ENCODE measurements around the gene CFAP299. TPM values are rescaled to one million over a fixed set of nuclear protein-coding genes. Genes with fewer than 3 reads are reported as not detected.

Gene CFAP299
- total RNA-seq, 1 experiment from 2014 or later, result not detected

DNA sequence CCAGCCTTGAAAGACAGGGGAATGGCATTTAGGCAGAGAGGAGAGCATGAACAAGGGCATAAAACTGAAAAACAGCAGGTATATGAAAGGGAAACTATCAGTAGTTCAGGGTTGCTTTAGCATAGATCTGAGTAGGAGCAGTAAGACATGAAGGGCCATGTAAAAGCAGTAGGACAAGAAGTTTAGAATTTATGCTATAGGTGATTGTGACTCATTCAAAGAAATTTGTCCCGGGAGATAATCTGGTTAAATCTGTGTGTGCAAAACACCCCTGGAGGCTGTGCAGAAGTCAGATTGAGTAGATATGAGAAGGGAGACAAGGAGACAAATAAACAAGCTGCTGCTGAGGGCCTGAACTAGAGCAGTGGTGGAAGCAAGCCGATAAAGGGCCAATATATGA lies 585.9 kb downstream of the CFAP299 start:
- intact Hi-C loops (cut with micrococcal nuclease), result no loop called here
- POLR2A ChIA-PET, result no interaction called here
- DNase-seq (ENCODE audit: low read depth, low spot score) (no peak), ATAC-seq (no peak)
- H3K9me2 ChIP-seq (ENCODE audit: insufficient read depth), result no peaks in the 10 kb centered on the region
- no peak overlapping the region for H2AFZ ChIP-seq (ENCODE audit: low read depth, low read length, poor library complexity, severe bottlenecking)
- no peak for TF ChIP-seq EGR1 (IDR thresholded peaks at IDR 0.05; ENCODE audit: low read depth)
- TF ChIP-seq JUND (IDR thresholded peaks at IDR 0.05), result no peak
- no peak for TF ChIP-seq ZNF274 (IDR thresholded peaks at IDR 0.05; ENCODE audit: low read depth, low read length)
- TF ChIP-seq ELF1 (IDR thresholded peaks at IDR 0.05; ENCODE audit: borderline replicate concordance, low read depth), result no peak
- peaks cover 25% of the 10 kb centered on the region for H3K27me3 ChIP-seq (ENCODE audit: insufficient read depth, low read length)
- no peaks in the 10 kb centered on the region for H3K79me2 ChIP-seq (ENCODE audit: insufficient read depth, low read length)
- RAD21 ChIA-PET (ENCODE audit: low non-redundant PET in 1 of 2, low total read pairs in 2 of 2, uncharacterized antibody in 2 of 2, unreplicated experiment in 2 of 2), result no interaction called here
- H3K4me2 ChIP-seq (ENCODE audit: low read length), result no peak overlapping the region
- H3K4me3 ChIP-seq (replicated peaks in 1 of 2; ENCODE audit: low read depth in 1 of 2, low read length in 2 of 2), result no peak overlapping the region
- BruUV-seq (replicated peaks), result no TSS peak
- no peaks in the 10 kb centered on the region for H3K36me3 ChIP-seq (ENCODE audit: control insufficient read depth in 1 of 2, insufficient read depth in 2 of 2, low read length in 2 of 2)
- H3K9ac ChIP-seq (ENCODE audit: low read length), result no peak overlapping the region
- no peaks in the 10 kb centered on the region for H4K20me1 ChIP-seq (ENCODE audit: insufficient read depth)
- CTCF ChIA-PET, result no interaction called here
- no peaks in the 10 kb centered on the region for H3K4me1 ChIP-seq (ENCODE audit: control insufficient read depth in 1 of 2, insufficient read depth in 2 of 2, low read length in 2 of 2)
- H3K27ac ChIP-seq (ENCODE audit: low read depth, low read length), result no peak overlapping the region
- no peaks in the 10 kb centered on the region for H3K9me3 ChIP-seq (ENCODE audit: control insufficient read depth in 1 of 2, insufficient read depth in 1 of 2, low read depth in 1 of 2, low read length in 2 of 2)

DNA sequence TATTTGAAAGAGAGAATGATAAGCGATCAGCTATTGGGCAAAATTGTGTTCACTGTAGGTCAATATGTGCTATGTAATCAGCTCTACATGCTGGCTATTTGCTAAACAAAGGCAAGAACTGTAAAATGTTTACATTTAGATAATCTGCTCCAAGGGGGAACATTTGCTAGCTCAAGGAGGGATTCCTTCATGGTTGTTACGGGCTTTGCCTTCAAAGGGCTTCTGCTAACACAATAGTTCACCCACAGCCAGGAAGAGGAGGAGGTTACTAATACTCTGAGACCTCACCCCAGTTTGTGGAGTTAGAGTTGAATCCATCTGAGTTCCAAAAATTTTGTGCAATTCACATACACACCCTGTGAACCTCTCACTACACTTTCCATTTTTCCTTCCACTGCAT lies 587.4 kb downstream of the CFAP299 start:
- no peak overlapping the region for H3K27ac ChIP-seq (ENCODE audit: low read depth, low read length)
- intact Hi-C loops (cut with micrococcal nuclease), result no loop called here
- ChIA-PET CTCF (no interaction called here), POLR2A (no interaction called here), RAD21 (ENCODE audit: low non-redundant PET in 1 of 2, low total read pairs in 2 of 2, uncharacterized antibody in 2 of 2, unreplicated experiment in 2 of 2) (no interaction called here)
- H2AFZ ChIP-seq (ENCODE audit: low read depth, low read length, poor library complexity, severe bottlenecking), result no peak overlapping the region
- H3K4me3 ChIP-seq (replicated peaks in 1 of 2; ENCODE audit: low read depth in 1 of 2, low read length in 2 of 2), result no peak overlapping the region
- ATAC-seq, result no peak
- H3K9me2 ChIP-seq (ENCODE audit: insufficient read depth), result no peaks in the 10 kb centered on the region
- DNase-seq (ENCODE audit: low read depth, low spot score), result no peak
- no peaks in the 10 kb centered on the region for H3K36me3 ChIP-seq (ENCODE audit: control insufficient read depth in 1 of 2, insufficient read depth in 2 of 2, low read length in 2 of 2)
- no peaks in the 10 kb centered on the region for H3K4me1 ChIP-seq (ENCODE audit: control insufficient read depth in 1 of 2, insufficient read depth in 2 of 2, low read length in 2 of 2)
- no peaks in the 10 kb centered on the region for H3K9me3 ChIP-seq (ENCODE audit: control insufficient read depth in 1 of 2, insufficient read depth in 1 of 2, low read depth in 1 of 2, low read length in 2 of 2)
- H3K9ac ChIP-seq (ENCODE audit: low read length), result no peak overlapping the region
- no peaks in the 10 kb centered on the region for H4K20me1 ChIP-seq (ENCODE audit: insufficient read depth)
- no peak overlapping the region for H3K4me2 ChIP-seq (ENCODE audit: low read length)
- H3K79me2 ChIP-seq (ENCODE audit: insufficient read depth, low read length), result no peaks in the 10 kb centered on the region
- H3K27me3 ChIP-seq (ENCODE audit: insufficient read depth, low read length), result peaks cover 19% of the 10 kb centered on the region
- TF ChIP-seq EZH2phosphoT487 (IDR thresholded peaks at IDR 0.05; ENCODE audit: borderline replicate concordance) (no peak), ZBTB33 (IDR thresholded peaks at IDR 0.05; ENCODE audit: extremely low read depth, insufficient replicate concordance, low read length) (no peak), ELF1 (IDR thresholded peaks at IDR 0.05; ENCODE audit: borderline replicate concordance, low read depth) (no peak), TCF7L2 (IDR thresholded peaks at IDR 0.05; ENCODE audit: borderline replicate concordance, extremely low read depth, insufficient read depth, insufficient read length) (no peak), SRF (IDR thresholded peaks at IDR 0.05; ENCODE audit: low read depth) (no peak), EGR1 (IDR thresholded peaks at IDR 0.05; ENCODE audit: low read depth) (no peak), RAD21 (IDR thresholded peaks at IDR 0.05; ENCODE audit: low read depth) (no peak), SIN3A (IDR thresholded peaks at IDR 0.05; ENCODE audit: low read depth) (no peak), POLR2AphosphoS5 (IDR thresholded peaks at IDR 0.05; ENCODE audit: low read depth, low read length) (no peak), ZNF274 (IDR thresholded peaks at IDR 0.05; ENCODE audit: low read depth, low read length) (no peak), MAX (IDR thresholded peaks at IDR 0.05) (no peak), EZH2 (IDR thresholded peaks at IDR 0.05) (no peak), POLR2A (IDR thresholded peaks at IDR 0.05; ENCODE audit: borderline replicate concordance, extremely low read depth, insufficient read depth, insufficient read length) (no peak), JUND (IDR thresholded peaks at IDR 0.05) (no peak), SP1 (IDR thresholded peaks at IDR 0.05; ENCODE audit: low read depth) (no peak), CEBPB (IDR thresholded peaks at IDR 0.05; ENCODE audit: low read depth) (no peak)
- TF ChIP-seq, protein P1, sequence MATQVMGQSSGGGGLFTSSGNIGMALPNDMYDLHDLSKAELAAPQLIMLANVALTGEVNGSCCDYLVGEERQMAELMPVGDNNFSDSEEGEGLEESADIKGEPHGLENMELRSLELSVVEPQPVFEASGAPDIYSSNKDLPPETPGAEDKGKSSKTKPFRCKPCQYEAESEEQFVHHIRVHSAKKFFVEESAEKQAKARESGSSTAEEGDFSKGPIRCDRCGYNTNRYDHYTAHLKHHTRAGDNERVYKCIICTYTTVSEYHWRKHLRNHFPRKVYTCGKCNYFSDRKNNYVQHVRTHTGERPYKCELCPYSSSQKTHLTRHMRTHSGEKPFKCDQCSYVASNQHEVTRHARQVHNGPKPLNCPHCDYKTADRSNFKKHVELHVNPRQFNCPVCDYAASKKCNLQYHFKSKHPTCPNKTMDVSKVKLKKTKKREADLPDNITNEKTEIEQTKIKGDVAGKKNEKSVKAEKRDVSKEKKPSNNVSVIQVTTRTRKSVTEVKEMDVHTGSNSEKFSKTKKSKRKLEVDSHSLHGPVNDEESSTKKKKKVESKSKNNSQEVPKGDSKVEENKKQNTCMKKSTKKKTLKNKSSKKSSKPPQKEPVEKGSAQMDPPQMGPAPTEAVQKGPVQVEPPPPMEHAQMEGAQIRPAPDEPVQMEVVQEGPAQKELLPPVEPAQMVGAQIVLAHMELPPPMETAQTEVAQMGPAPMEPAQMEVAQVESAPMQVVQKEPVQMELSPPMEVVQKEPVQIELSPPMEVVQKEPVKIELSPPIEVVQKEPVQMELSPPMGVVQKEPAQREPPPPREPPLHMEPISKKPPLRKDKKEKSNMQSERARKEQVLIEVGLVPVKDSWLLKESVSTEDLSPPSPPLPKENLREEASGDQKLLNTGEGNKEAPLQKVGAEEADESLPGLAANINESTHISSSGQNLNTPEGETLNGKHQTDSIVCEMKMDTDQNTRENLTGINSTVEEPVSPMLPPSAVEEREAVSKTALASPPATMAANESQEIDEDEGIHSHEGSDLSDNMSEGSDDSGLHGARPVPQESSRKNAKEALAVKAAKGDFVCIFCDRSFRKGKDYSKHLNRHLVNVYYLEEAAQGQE (IDR thresholded peaks at IDR 0.05; ENCODE audit: low read depth), result no peak
- no TSS peak for BruUV-seq (replicated peaks)

Measured in HCT116 (cell line).